H1 (cell line): ENCODE data around the gene CELF4. TPM values are rescaled to one million over a fixed set of nuclear protein-coding genes. Genes with fewer than 3 reads are reported as not detected.

Source experiments
- CTCF ChIA-PET: fragments of 300-600 bp; sonication (Branson Sonifier 250); formaldehyde crosslinking; loops from one replicate; lab custom pipeline; 2021; ENCODE audit not compliant: partially characterized antibody; lab: Charles Lee
- POLR2A ChIA-PET: fragments of 300-600 bp; sonication (Branson Sonifier 250); formaldehyde crosslinking; loops from one replicate; lab custom pipeline; 2021; ENCODE audit warnings: inconsistent platforms; ENCODE audit not compliant: partially characterized antibody; lab: Charles Lee
- DNase-seq, 2 experiments: peaks; one replicate each; pipeline versions ENCODE4 v3.0.0 to v3.0.0-alpha.2; 2010 to 2022; ENCODE audit warnings: low spot score in 2 of 2, low read depth in 1 of 2, mixed read lengths in 1 of 2
- FAIRE-seq: peaks from 2 replicates; lab custom pipeline; 2011; peaks lifted over from hg19 to GRCh38; lab: Jason Lieb, UNC
- H2AFZ ChIP-seq: 2 replicates; pipeline ENCODE4 v1.8.1; 2012; ENCODE audit warnings: low read length, inconsistent platforms
- H2AK5ac ChIP-seq: 2 replicates; pipeline ENCODE4 v1.6.1; 2013; ENCODE audit warnings: low read depth, low read length
- H2BK120ac ChIP-seq: replicated peaks from 2 replicates; pipeline ENCODE3; 2013; ENCODE audit warnings: low read depth, low read length, inconsistent platforms
- H2BK12ac ChIP-seq: 2 replicates; pipeline ENCODE4 v1.6.1; 2013; ENCODE audit warnings: low read depth, low read length
- H2BK15ac ChIP-seq: 2 replicates; pipeline ENCODE4 v1.6.1; 2013; ENCODE audit warnings: low read length
- H2BK20ac ChIP-seq: 2 replicates; pipeline ENCODE4 v1.6.1; 2013; ENCODE audit warnings: low read length
- H2BK5ac ChIP-seq: 2 replicates; pipeline ENCODE4 v1.6.1; 2013; ENCODE audit warnings: low read depth, low read length
- H3K14ac ChIP-seq: 2 replicates; pipeline ENCODE4 v1.6.1; 2013; ENCODE audit warnings: inconsistent platforms; ENCODE audit not compliant: insufficient read length
- H3K18ac ChIP-seq: 2 replicates; pipeline ENCODE4 v1.6.1; 2013; ENCODE audit warnings: low read length; ENCODE audit errors: extremely low read depth
- H3K23ac ChIP-seq: 2 replicates; pipeline ENCODE4 v1.6.1; 2013; ENCODE audit warnings: inconsistent platforms; ENCODE audit not compliant: insufficient read length
- H3K23me2 ChIP-seq: 2 replicates; pipeline ENCODE4 v1.6.1; 2013; ENCODE audit warnings: low read depth, low read length
- H3K27ac ChIP-seq: 2 replicates; pipeline ENCODE4 v1.6.1; 2011; ENCODE audit warnings: low read depth, low read length, inconsistent platforms
- H3K27me3 ChIP-seq, 4 experiments: replicated peaks in 1 of 4; 1 replicate in 1 of 4; 2 replicates in 3 of 4; pipeline versions ENCODE4 v1.6.1 to v1.8.1; 2011 to 2013; ENCODE audit warnings: low read length in 3 of 4, mild to moderate bottlenecking in 3 of 4, inconsistent platforms in 2 of 4, mixed read lengths in 2 of 4, moderate library complexity in 1 of 4; ENCODE audit not compliant: control insufficient read depth in 3 of 4, insufficient read depth in 3 of 4; ENCODE audit errors: extremely low read depth in 1 of 4
- H3K36me3 ChIP-seq, 4 experiments: 2 replicates each; pipeline versions ENCODE4 v1.6.1 to v1.8.1; 2011 to 2013; ENCODE audit warnings: mild to moderate bottlenecking in 4 of 4, low read length in 3 of 4, moderate library complexity in 2 of 4, control low read depth in 1 of 4, inconsistent platforms in 1 of 4; ENCODE audit not compliant: insufficient read depth in 4 of 4, control insufficient read depth in 2 of 4
- H3K4ac ChIP-seq: replicated peaks from 2 replicates; pipeline ENCODE3; 2013; ENCODE audit warnings: low read length, low read depth, mixed read lengths, inconsistent platforms; ENCODE audit not compliant: insufficient read length
- H3K4me1 ChIP-seq, 4 experiments: replicated peaks in 1 of 4; 1 replicate in 1 of 4; 2 replicates in 3 of 4; pipeline versions ENCODE4 v1.6.1 to v1.8.1; 2011 to 2013; ENCODE audit warnings: low read length in 3 of 4, inconsistent platforms in 2 of 4, mixed read lengths in 1 of 4; ENCODE audit not compliant: insufficient read depth in 4 of 4, control insufficient read depth in 3 of 4
- H3K4me2 ChIP-seq, 2 experiments: 2 replicates each; pipeline versions ENCODE4 v1.6.1 to v1.8.1; 2011 to 2013; ENCODE audit warnings: low read depth in 2 of 2, low read length in 2 of 2, control low read depth in 1 of 2, inconsistent platforms in 1 of 2, mild to moderate bottlenecking in 1 of 2; ENCODE audit not compliant: insufficient read depth in 1 of 2
- H3K4me3 ChIP-seq, 4 experiments: fragments of 200-600, 300-600 bp in 1 of 4; sonication (generic), shearing (Covaris generic), sonication (Bioruptor Twin) in 1 of 4; 2 replicates each; pipeline versions ENCODE4 v1.5.1 to v1.8.1; 2011 to 2016; ENCODE audit warnings: low read length in 4 of 4, low read depth in 3 of 4, control low read depth in 2 of 4, inconsistent platforms in 2 of 4, mild to moderate bottlenecking in 2 of 4, mixed read lengths in 1 of 4, moderate library complexity in 1 of 4; ENCODE audit not compliant: insufficient read depth in 2 of 4; ENCODE audit errors: extremely low read depth in 1 of 4
- H3K56ac ChIP-seq: replicated peaks from 2 replicates; pipeline ENCODE3; 2013; ENCODE audit warnings: low read depth, mild to moderate bottlenecking, mixed read lengths, low read length, inconsistent platforms; ENCODE audit not compliant: insufficient read length
- H3K79me1 ChIP-seq: 2 replicates; pipeline ENCODE4 v1.6.1; 2013; ENCODE audit warnings: low read depth, low read length, control low read depth
- H3K79me2 ChIP-seq, 2 experiments: 2 replicates each; pipeline versions ENCODE4 v1.6.1 to v1.8.1; 2012 to 2013; ENCODE audit warnings: low read length in 2 of 2, mild to moderate bottlenecking in 2 of 2, inconsistent platforms in 1 of 2; ENCODE audit not compliant: insufficient read depth in 2 of 2, control insufficient read depth in 1 of 2
- H3K9ac ChIP-seq, 4 experiments: replicated peaks in 1 of 4; 1 replicate in 1 of 4; 2 replicates in 3 of 4; pipeline versions ENCODE4 v1.6.1 to v1.8.1; 2011 to 2013; ENCODE audit warnings: low read depth in 3 of 4, low read length in 3 of 4, control low read depth in 2 of 4, mild to moderate bottlenecking in 2 of 4, moderate library complexity in 2 of 4, inconsistent platforms in 1 of 4; ENCODE audit errors: extremely low read depth in 1 of 4
- H3K9me3 ChIP-seq, 2 experiments: 2 replicates each; pipeline versions ENCODE4 v1.6.1 to v1.8.1; 2012 to 2013; ENCODE audit warnings: mild to moderate bottlenecking in 2 of 2, moderate library complexity in 2 of 2, control low read depth in 1 of 2, inconsistent platforms in 1 of 2, low read depth in 1 of 2, low read length in 1 of 2, mixed read lengths in 1 of 2; ENCODE audit not compliant: insufficient read depth in 2 of 2
- H4K20me1 ChIP-seq, 2 experiments: replicated peaks in 1 of 2; 2 replicates each; pipeline versions ENCODE3 to v1.8.1; 2011 to 2013; ENCODE audit warnings: inconsistent platforms in 2 of 2, low read length in 2 of 2, mild to moderate bottlenecking in 1 of 2; ENCODE audit not compliant: insufficient read depth in 2 of 2, control insufficient read depth in 1 of 2
- H4K5ac ChIP-seq: 2 replicates; pipeline ENCODE4 v1.6.1; 2013; ENCODE audit warnings: low read length, low read depth, mixed read lengths, inconsistent platforms; ENCODE audit not compliant: insufficient read length
- H4K8ac ChIP-seq: 2 replicates; pipeline ENCODE4 v1.8.0; 2013; ENCODE audit warnings: mild to moderate bottlenecking, moderate library complexity, low read length, inconsistent platforms; ENCODE audit not compliant: insufficient read depth; ENCODE audit errors: extremely low read depth
- H4K91ac ChIP-seq: replicated peaks from 2 replicates; pipeline ENCODE3; 2013; ENCODE audit warnings: low read length, mixed read lengths, inconsistent platforms; ENCODE audit not compliant: insufficient read length
- EGR1 ChIP-seq: IDR thresholded peaks from 2 replicates; pipeline ENCODE4 v1.6.1; 2011; ENCODE audit warnings: low read depth, low read length, borderline replicate concordance
- WGBS, 2 experiments: shearing (Covaris generic) in 1 of 2; methylation state at CpG; one replicate each; pipeline versions ENCODE4 v1.1.6 to v1.1.7; 2013 to 2015; ENCODE audit warnings: low lambda C conversion rate in 2 of 2, mixed read lengths in 2 of 2, inconsistent platforms in 1 of 2, low coverage in 1 of 2, missing lambda C conversion rate in 1 of 2; ENCODE audit not compliant: insufficient replicate concordance in 2 of 2, insufficient coverage in 1 of 2, insufficient read length in 1 of 2; ENCODE audit errors: extremely low coverage in 1 of 2, missing lambda C conversion rate in 1 of 2; 5-methylcytosine and 5-hydroxymethylcytosine counted together
- polyA plus RNA-seq, 7 experiments: library from polyadenylated mRNA; depleted of rRNA in 3 of 7; stranded (reverse) in 5 of 7; unstranded in 2 of 7; fragments of >200 nt in 5 of 7; fragments of 200-250 nt in 2 of 7; gene quantifications; 1 replicate in 5 of 7; 2 replicates in 1 of 7; 4 replicates in 1 of 7; pipeline versions ENCODE4 v1.2.1 to v1.2.3, GENCODE V29; 2011 to 2013; ENCODE audit warnings: missing spikeins in 2 of 7, mixed read lengths in 2 of 7
- total RNA-seq: library from RNA; stranded (reverse); fragmentation: NEBNext Ultra II Directional; extraction: Animal tissue kit (Norgen Biotek cat#: 25700); gene quantifications from 2 replicates; pipeline ENCODE4 v1.2.1, GENCODE V29; 2021

CELF4 gene
- total and polyA plus RNA-seq, 2 of the 8 experiments (the other 6 are each of a cell fraction or from before 2014, with no cell fraction given) = 1.6 to 3.4 TPM

DNA sequence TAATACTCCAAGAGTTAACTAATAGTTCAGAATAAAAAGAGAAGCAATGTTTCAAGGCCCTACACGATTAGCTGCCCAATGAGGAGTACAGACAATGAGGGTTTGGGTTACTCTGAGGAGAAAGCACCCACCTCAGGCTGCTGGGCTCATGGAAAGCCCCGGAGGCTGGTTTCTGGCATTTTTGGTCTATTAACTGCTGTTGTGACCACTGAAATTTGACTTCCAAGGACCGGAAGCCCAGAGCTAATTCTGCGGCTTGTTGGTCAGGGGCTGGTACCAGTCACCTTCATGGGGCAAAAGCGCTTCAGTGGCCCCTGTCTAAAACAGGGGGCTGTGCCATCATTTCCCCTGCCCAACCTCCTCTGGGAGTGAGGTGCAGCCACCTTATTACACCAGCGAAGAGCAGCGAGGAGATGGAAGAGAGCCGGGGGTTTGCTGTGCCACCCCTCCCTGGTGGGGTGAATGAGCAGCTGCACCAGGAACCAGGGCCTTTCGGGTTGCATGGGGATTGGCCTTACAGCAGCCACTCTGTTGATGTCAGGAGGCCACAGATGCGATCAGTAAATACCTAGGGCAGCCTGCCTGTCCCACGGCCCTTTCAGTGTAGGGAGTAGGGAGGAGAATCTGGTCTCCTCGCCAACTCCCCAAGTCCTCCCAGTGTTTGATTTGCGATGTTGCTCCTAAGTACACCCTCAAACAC lies 131.3 kb downstream of the CELF4 start:
- Histone ChIP-seq H2BK5ac (no peak overlapping the region), H2AFZ (no peak overlapping the region), H4K91ac (no peak overlapping the region), H3K14ac (no peak overlapping the region), H2BK20ac (no peak overlapping the region), H4K8ac (no peak overlapping the region), H3K18ac (no peak overlapping the region), H3K27me3 (no peaks in the 10 kb centered on the region; a peak in 1 of 7 replicates), H4K20me1 (no peaks in the 10 kb centered on the region), H2AK5ac (no peak overlapping the region), H2BK12ac (no peak overlapping the region), H3K4ac (no peak overlapping the region), H3K36me3 (no peaks in the 10 kb centered on the region), H3K4me3 (no peak overlapping the region), H3K56ac (no peak overlapping the region), H3K4me2 (no peak overlapping the region), H4K5ac (no peak overlapping the region), H3K9ac (no peak overlapping the region), H2BK15ac (no peak overlapping the region), H3K9me3 (no peaks in the 10 kb centered on the region), H3K79me1 (no peaks in the 10 kb centered on the region), H3K79me2 (no peaks in the 10 kb centered on the region), H2BK120ac (no peak overlapping the region), H3K23ac (no peak overlapping the region), H3K23me2 (no peaks in the 10 kb centered on the region), H3K27ac (no peak overlapping the region), H3K4me1 (peaks cover 0 to 5% (median 3%) of the 10 kb centered on the region in 4 experiments; a peak in 4 of 7 replicates)
- POLR2A ChIA-PET = no interaction called here
- DNase-seq (no peak), FAIRE-seq (no peak)
- no peak for TF ChIP-seq EGR1
- CTCF ChIA-PET = interaction anchor here (0.9 to 10.4 kb wide), 14 partner anchors 9 to 492 kb away, joined by 3 to 70 read pairs (median 4); no protein-coding TSS in a partner anchor
- 83% methylated on average over 11 of the region's 13 CpGs; no CpG with 5 or more reads in 1 of the 2 experiments for WGBS, 2 experiments
